Fibroblast of upper back skin (primary cell): ENCODE results near the gene LY6G5C.

Source experiments
- DNase-seq: peaks from one replicate; pipeline ENCODE4 v3.0.0-alpha.2; 2013

Gene LY6G5C

DNA sequence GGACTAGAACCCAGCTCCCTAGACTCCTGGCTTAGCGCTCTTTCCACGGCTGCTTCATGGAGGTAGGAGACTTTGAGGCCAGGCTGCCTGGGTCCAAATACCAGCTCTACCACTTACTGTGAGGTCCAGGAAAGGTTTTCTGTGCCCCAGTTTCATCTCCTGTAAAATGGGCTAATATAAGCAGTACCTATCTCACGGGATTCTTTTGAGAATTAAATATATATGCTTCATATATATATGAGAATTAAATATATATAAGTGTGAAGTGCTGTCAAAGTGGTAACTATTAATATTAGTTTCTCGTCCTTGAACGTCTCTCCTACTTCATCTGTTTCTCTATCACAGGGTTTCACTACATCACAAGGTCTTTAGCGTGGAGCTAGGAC lies 10.2 kb upstream of the LY6G5C start:
- no peak for DNase-seq

DNA sequence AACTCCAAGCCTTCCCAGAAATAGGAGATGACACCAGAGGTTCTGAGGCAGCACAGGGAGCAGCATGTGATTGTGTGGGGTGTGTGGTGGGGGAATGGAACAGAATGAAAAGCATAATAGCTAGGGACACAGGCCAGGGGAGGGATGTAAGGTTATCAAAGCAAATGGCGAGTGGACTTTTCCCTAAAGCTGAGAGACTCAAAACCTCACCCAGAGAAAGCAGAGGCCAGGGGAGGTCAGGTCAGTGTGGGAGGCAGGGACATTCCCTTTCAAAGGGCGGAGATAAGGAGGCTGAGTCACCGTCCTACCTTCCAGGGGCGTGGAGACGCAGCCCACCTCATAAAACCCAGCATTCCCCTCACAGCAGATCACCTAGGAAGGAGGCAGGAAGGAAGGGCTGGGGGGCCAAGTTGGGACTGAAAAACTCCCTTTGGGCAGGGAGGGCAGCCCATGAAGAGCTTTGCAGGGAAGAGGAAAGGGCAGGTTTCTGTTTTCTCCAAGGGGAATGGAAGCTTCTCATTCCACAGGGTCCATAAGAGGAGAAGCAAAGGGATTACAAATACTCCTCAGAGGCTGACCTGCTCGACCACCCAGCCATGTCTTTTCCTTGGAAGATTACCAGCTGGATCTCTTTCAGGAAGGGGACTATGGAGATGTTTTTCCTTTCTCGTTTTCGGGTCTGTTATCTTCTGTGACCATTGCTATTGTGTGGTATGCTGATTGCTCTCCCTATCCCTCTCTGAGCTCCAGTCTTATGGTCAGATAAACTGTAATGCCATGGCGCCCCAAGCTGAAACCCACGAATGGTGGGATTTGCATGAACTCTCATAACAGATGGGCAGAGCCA lies 9.6 kb upstream of the LY6G5C start:
- no peak for DNase-seq

DNA sequence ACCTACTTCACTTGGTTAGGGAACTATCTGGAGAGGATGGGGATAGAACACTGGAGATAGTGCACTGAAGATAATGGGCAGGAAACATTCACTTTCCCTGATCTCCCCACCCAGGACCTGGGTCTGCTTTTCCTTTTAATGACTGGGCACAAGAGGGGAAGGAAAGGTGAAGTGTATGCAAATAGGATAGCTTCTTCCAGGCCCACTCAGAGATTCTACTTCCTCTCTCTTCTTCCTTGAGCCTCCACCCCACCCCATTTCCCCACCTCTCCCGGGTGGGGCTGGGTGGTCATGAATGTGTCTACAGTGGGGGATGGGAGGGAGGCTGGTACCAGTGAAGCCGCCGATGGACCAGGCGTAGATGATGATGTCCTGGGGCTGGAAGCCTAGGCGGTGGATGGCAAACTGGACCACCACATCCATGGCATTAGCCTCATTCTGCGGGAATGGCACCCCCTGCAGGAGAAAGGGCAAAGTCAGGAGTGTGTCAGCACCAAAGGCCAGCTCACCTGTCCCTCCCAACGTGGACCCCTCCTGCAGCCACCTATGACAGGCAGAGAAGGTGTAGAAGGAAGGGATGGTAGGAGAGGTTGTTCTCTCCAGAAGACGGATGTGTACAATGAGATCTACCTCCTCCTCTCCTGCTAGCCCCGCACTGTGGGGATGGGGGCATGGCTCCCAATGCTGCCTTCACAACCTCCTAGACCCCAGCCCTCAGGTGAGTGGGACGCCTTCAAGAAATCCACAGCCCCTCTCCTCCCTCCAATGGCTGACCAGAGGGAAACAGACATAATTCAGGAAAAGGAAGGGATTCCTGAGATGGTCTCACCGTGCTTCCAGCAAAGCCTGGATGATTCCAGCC lies 8.6 kb upstream of the LY6G5C start:
- no peak for DNase-seq

DNA sequence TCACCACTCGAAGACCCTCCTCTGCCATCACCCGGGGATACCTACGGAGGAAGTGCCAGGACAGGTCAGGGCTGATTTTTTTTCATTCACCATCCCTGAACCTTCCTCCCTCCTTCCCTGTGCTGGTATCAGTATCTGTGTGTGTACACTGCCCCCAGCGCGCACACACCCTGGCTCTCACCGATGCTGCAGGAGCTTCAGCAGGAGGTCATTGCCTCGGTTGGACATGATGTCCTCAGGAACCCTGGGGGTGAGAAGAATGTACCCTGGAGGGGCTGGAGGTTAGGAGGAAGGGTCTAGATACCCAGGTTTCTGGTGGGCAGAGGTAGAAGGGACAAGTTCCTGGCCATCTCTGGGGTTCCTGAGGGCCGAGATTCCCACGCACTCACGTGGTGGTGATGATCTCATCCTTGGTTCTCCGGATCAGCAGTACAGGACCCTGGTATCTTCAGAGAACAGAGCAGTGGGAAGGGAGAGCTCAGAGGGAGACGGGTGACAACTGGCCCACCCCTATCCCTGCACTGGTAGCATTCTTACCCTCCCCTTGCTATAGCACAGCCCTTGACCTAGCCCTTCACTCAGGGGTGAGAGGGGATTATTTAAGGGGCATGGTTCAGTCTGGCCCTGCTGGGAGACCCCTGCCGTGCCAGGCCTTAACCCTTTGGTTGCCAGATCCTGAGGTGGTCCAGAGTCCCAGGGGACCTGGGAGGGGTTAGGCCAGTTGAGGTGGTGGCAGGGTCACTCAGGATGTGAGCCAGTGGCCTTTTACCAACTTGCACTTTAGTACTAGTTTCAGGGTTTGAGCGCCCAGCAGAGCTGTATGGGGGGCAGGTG lies 7.2 kb upstream of the LY6G5C start:
- no peak for DNase-seq

DNA sequence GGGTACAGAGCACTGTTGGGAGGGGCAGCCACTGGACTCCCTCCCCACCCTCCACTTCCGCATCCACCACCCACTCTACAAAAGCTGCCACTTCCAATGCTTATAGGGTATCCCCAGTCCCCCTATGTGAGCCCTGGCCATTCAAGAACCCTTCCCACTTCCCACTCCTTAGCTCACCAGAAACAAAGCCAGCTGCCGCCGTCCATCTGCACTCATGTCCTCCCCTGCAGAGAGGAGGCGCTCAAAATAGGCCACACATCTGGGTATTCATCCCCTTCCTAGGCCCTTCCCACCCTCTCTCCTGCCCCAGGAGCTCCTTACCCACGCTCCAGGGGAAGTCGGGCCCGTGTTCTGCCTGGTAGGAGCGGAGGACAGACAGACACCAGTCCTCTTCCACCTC lies 6.5 kb upstream of the LY6G5C start:
- DNase-seq, result no peak

DNA sequence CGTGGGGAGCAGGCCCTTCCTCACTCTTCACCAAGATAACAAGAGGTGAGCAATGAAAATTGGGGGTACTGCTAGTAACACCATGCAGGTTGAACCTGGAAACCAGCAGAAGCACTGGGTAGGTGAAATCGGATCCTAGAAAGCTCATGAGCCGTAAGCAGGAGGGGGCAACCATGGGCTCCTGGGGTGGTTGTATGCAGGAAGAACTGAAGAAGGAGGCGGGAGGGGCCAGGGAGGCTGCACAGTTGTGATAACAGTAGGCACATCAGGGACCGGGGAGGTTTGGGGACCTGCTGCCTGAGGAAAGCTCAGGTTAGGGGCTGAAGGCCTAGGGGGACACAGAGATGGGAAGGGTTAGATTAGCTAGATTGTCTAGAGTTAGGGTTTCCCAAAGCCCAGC lies 5.6 kb upstream of the LY6G5C start:
- DNase-seq, result no peak

DNA sequence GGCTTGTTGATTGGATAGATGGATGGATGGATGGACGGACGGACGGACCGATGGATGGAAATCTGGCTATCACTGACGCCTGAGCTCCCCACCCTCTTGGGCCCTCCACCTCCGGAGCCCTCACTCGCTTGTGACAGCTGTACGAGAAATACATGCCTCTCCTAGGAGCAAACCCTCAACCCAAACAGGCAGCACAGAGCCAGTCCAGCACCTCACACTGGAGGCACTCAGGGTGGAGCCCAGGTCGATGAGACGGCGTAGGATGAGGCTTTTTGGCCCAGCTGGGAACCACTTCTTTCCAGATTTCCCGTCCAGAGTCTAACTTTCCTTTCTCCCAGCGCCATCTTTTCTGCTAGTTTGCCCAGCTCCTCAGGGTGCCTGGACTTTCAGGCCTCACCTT lies 2.7 kb upstream of the LY6G5C start:
- DNase-seq, result no peak

DNA sequence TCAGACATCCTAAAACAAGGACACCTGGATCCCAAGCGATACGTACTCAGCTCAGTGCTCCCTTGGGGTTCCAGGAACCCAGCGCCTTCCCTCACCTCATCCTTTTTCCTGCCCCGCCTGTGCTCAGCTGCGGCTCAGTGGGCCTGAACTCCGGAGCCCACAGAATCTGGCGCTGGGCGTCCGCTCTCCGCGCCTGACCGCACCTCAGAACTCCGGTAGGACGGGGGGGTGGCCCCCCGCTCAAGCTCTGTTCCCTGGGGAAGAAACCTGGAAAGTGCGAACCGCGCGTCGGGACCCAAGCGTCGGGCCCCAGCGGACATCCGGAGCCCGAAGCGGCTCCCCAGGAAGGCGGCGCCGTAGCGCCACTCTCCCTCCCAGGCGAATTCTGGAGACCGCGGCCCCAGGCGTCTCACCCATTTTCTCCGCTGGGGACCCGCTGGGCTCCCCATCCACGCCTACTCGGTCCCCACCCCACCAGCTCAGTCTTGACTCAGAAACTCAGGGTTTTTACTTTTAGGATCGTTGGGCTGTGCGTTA lies 336 bp upstream of the LY6G5C start:
- DNase-seq, result peak; percentile 23

DNA sequence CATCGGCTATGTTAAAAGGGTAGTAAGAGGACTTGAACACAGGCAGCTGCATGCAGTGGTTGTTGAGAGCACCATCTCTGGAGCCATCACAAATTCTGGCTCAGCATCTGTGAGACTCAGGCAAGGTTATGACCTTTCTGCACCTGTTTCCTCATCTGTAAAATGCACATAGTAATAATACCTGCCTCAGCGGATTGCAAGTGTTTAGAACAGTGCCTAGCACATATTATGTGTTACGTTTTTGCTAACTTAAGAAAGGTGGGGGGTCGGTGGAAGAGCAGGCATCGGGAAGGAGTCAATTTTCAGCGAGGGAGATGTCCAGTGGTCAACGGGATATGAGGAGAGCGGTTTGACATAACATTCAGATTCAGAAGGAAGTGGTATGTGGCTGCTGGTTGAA lies 2.9 kb downstream of the LY6G5C start:
- DNase-seq, result no peak

DNA sequence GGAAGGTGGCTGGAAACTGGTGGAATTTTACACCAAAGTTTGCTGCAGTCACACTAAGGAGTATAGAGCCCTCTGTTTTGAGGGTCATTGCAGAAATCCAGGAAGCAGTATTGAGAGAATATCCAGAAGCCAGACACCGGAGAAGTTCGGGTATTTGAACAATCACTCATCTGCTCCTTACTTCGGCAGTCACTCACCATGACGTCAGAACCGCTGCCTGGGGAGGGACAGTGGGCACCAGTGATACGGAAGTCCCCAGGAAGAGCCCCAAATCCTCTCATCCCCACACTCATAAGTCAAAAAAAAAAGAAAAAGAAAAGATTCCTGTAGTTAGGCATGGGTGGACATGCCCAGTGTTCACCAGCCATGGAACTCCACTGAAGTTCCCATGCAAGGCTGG lies 4.0 kb downstream of the LY6G5C start:
- DNase-seq, result no peak

DNA sequence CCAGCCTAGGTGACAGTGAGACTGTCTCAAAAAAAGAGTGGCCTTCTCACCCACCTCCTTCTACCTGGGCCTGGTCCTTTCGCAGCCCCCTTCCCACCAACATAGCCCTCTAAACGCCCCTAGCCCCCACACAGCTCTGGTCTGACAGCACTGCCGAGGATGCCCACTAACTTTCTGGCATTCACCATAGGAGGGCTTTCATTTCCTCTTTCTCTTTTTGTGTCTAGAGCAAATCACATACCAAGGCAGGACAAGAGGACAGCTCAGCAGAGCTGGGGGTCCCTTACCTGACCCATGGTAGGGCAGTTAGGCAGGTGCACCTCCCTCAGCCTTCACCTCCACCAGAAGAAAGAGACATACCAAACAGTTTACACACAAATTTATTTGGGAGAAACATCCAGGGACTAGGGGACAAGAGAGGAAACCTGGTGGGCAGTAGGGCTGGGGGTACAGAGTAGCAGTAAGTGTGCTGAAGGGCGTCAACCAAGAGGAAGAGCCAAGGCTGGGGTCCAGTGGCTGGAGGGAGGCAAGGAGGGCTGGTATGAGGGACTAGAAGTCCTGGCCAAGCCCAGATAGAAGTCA lies 4.5 kb downstream of the LY6G5C start:
- no peak for DNase-seq

DNA sequence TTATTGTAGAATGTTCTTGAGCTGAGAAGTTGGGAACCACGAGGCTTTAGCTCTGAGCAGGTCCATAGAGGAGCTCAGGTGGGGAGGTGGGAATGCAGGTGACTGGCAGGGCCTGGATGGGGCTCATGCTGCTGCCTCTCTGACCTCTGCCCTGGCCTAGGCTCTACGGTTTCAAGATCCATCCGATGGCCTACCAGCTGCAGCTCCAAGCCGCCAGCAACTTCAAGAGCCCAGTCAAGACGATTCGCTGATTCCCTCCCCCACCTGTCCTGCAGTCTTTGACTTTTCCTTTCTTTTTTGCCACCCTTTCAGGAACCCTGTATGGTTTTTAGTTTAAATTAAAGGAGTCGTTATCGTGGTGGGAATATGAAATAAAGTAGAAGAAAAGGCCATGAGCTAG lies 11.2 kb downstream of the LY6G5C start, which contains the start of gene LY6G5B:
Gene LY6G5B, plus strand, starts transcription at position 301 of the 400 bp plus-strand sequence. CDS start 975 bp downstream, outside the sequence.
- no peak for DNase-seq

DNA sequence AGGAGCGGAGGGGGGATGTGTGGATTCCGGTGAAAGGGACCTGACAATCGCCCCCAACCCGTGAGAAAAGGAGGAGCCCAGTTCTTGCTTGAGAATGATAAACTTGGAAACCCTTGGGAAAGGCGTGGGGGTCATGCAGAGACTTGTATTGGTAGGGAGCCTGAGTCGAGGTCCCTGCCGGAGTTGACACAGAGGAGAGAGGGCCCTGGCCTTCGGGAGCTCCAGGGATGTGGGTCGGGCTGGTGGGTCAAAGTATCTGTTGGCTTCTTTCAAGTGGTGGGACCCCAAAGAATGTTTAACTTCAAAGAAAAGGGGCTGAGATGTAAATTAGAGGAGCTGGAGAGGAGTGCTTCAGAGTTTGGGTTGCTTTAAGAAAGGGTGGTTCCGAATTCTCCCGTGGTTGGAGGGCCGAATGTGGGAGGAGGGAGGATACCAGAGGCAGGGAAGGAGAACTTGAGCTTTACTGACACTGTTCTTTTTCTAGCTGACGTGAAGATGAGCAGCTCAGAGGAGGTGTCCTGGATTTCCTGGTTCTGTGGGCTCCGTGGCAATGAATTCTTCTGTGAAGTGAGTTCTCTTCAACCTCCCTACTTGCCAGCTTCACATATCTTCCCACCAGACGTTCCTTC lies 14.4 kb downstream of the LY6G5C start:
- no peak for DNase-seq

DNA sequence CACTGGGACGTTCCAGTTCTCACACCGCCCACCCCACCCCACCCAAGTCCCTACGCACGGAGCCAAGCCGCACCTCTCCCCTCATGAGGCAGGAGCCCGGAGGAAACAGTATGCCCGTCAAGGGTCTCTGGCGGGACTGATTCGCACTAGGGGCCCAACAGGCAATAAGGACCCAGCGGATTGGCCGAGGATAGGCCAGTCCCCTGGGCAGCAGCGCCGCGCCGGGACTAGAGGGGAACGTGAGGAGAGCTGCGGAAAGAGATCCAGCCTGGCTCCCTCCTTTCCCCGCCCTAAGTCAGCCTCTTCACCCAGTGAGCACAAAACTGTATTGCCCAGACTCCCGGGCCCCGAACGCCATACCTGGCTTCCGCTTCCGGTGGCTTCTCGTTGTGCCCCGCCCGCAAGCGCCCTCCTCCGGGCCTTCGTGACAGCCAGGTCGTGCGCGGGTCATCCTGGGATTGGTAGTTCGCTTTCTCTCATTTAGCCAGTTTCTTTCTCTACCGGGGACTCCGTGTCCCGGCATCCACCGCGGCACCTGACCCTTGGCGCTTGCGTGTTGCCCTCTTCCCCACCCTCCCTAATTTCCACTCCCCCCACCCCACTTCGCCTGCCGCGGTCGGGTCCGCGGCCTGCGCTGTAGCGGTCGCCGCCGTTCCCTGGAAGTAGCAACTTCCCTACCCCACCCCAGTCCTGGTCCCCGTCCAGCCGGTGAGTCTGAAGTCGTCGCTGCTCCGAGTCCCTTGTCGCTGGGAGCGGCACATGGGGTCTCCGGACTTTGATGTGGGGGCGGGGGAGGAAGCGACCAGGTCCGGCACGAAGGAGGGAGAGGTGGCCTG lies 15.1 kb downstream of the LY6G5C start, which contains the start of gene CSNK2B:
Gene CSNK2B, plus strand, starts transcription at position 580 of the 836 bp plus-strand sequence. CDS start 752 bp downstream, outside the sequence.
- peak; percentile 97 for DNase-seq

DNA sequence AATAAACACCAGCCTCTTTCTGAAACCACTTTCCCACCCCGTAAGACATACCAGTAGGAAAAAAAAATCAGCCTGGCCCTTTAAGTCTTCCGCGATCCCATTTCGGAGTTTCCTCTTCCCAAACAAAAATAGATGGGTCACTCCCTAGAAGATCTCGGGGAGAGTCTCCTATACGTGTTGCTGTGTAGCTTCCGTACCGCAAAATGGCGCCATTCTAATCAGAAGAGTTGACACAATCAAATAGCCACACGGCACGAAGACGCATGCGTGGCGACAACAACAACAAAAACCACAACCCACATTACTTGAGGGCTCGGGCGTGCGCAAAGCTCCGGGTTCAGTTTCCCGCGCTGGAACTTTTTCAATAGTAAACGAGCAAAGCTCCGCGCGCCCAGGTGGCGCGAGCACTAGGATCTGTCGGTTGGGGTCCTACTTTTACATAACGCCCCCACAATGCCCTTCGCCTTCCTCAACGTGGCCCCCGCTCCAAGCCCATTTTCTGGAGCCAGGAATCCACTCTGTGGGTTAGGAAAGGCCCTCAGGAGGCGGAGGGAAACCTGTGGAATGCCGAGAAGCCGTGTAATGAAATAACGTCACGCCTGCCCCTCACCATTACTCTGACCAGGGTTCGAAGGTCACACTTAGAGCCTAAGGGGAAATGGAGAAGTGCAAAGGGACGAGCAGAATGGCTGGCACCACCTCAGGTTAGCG lies 15.9 kb downstream of the LY6G5C start, which contains the start of gene GPANK1:
Gene GPANK1, minus strand, starts transcription at position 208 of the 711 bp plus-strand sequence. CDS start 519 bp downstream, outside the sequence.
- peak; percentile 94 for DNase-seq

DNA sequence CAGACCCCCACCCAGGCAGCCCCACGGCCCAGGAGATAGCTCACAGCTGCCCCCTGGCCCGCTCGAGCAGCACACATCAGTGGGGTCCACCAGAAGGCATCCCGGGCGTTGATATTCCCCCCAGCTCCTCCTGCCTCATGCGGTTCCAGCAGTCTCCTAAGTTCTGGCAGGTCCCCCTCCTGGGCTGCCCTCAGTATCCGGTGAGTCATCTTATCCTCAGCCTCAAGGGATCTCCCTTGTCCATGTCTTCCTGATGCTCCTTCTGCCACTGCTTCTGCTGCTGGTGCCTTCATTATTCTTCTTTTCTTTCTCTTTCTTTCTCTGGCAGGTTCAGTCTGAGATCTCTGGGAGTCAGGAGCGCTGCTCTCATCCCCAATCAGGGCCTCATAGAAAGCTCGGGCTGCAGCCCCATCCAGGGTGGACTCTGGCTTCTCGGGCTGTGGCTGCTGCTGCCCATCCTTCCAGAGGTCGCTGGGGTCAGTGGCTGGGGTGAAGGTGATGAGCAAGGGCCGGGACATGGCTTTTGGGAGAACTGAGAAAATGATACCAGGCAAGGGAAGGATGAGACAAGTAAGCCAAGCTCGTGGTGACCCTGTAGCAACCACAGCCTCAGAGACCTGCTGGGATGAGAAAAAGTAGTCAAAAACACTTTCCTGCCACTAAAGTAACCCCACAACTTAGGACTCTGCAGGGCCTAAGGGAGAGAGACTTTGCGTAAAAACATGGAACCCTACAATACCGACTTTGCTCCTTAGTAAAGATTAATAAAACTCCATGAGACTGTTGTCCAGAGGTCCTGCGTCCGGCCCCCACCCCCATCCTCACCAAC lies 16.7 kb downstream of the LY6G5C start:
- peak; percentile 76 for DNase-seq

DNA sequence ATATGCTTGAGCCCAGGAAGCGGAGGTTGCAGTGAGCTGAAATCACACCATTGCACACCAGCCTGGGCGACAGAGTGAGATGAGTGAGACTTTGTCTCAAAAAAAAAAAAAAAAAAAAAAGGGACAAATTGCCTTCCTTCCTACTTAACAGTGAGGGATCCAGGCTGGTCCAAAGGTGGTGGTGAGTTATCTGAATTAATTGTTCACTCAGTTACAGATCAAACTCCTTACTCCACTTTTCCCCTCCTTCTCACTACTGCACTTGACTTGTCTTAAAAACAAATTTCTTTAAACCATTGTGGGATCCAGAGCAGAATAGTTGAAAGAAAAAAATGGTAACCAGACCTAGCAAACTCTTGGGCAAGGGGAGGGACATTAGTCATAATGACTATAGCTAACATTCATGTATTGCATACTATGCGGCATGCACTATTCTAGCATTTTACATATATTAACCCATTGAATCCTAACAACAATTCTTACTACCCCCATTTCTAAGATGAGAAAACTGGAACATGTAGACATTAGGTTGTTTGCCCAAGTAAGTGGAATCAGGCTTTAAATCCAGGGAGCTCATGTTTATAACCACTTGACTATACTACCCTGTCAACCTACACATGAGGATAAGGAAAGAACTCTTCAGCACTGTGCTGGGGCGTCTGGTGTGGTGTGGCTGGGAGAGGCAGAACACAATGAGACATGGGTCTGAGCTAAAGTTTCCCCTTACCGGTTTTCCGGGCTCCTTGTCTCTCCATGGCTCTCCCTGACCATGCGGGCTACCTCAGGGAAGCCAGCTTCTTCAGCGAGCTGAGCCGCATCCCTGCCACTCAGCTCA lies 17.5 kb downstream of the LY6G5C start:
- peak; percentile 41 for DNase-seq

DNA sequence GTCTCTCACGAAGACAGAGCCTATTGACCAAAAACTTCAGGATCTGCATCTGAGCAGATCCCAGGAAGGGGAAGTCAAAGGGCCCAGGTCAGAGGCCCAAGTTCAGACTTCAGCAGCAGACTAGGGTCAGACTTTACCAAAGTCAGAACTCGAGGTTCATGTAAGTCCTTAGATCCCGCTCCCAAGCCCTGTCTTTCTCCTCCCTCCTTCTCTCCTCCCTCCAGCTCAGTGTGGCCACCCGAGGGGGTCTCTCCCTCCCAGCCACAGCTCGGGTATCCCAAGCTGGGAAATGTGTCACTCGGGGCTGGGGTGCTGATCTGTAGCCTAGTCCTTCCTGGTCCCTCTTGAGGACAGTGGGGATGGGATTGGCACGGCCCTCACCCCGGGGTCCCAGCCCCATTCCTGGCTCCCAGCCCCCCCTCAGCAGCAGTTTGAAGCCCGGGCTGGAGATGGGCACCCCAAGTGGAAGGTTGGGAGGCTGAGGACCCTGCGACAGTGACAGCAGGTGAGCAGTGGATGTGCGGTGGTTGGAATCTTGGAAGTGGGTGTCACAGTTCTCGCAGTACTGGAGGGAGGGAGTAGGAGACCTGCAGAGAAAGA lies 18.6 kb downstream of the LY6G5C start:
- no peak for DNase-seq
